ENCODE data around the gene ARAP3.

GRCh38 chr5:141651728-141652105 lies 30.3 kb downstream of the ARAP3 start:
- TF ChIP-seq CTCF (IDR thresholded peaks at IDR 0.05) (no peak), POLR2A (IDR thresholded peaks at IDR 0.05) (no peak)

All from body of pancreas (tissue), 4 donors.